ENCODE results near the gene CLN3. TPM values are rescaled to one million over a fixed set of nuclear protein-coding genes. Genes with fewer than 3 reads are reported as not detected.

The CLN3 gene
- total and polyA plus RNA-seq, 2 of the 13 experiments (the other 11 are each of a cell fraction or from before 2014, with no cell fraction given) = 23.4 to 46.8 TPM

DNA sequence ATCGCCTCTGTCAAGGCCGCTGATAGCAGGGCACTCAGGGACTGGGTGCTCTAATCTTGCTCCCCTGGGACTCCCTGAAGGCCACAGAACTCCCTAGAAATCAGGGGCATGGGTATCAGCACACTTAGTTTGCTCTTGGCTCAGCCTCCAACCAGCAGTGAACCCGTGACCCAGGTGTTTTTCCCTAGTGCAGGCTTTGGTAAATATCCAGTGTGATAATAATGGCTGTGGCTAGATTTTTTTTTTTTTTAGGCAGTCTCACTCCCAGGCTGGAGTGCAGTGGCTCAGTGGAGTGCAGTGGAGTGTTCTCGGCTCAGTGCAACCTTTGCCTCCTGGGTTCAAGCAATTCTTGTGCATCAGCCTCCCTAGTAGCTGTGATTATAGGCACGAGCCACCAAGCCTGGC lies 36.6 kb upstream of the CLN3 start (continued):
- TF ChIP-seq LCORL (IDR thresholded peaks at IDR 0.05) (no peak), LCORL (CRISPR knock-in tag; IDR thresholded peaks at IDR 0.05) (peak; percentile 81; the same call in 1 of the 2 replicates), PHF8 (CRISPR knock-in tag; IDR thresholded peaks at IDR 0.05) (no peak), ZNF317 (CRISPR knock-in tag; IDR thresholded peaks at IDR 0.05) (0 out of 2 replicates have a peak, but pooled peaks have one; percentile 14), TGIF2 (CRISPR knock-in tag; IDR thresholded peaks at IDR 0.05) (no peak), ZXDC (CRISPR knock-in tag; IDR thresholded peaks at IDR 0.05) (no peak), ZNF709 (CRISPR knock-in tag; IDR thresholded peaks at IDR 0.05) (no peak), HNRNPL (IDR thresholded peaks at IDR 0.05; ENCODE audit: low read depth, low read length) (no peak), POLR2AphosphoS5 (IDR thresholded peaks at IDR 0.05; ENCODE audit: low read depth, low read length) (no peak), ZNF747 (CRISPR knock-in tag; IDR thresholded peaks at IDR 0.05; ENCODE audit: borderline replicate concordance) (no peak), GLMP (CRISPR knock-in tag; IDR thresholded peaks at IDR 0.05; ENCODE audit: borderline replicate concordance) (no peak), GTF3A (CRISPR knock-in tag; conservative IDR thresholded peaks at IDR 0.05) (no peak), ZNF572 (CRISPR knock-in tag; IDR thresholded peaks at IDR 0.05) (no peak), SIX1 (CRISPR knock-in tag; IDR thresholded peaks at IDR 0.05; ENCODE audit: borderline replicate concordance) (no peak), SAP130 (CRISPR knock-in tag; IDR thresholded peaks at IDR 0.05; ENCODE audit: low read depth) (peak; percentile 46; the same call in 1 of the 2 replicates), ZNF264 (CRISPR knock-in tag; IDR thresholded peaks at IDR 0.05) (no peak), TBX2 (CRISPR knock-in tag; IDR thresholded peaks at IDR 0.05; ENCODE audit: borderline replicate concordance) (peak; percentile 58; the same call in 1 of the 2 replicates), YY1 (IDR thresholded peaks at IDR 0.05; ENCODE audit: insufficient read depth, insufficient replicate concordance, low read depth, low read length) (peak; percentile 14), EP300 (IDR thresholded peaks at IDR 0.05; ENCODE audit: low read depth in 2 of 2, low read length in 2 of 2) (peak in 1 of 2 experiments; percentile 45; a peak in 1 of 4 replicates), EP300 (CRISPR knock-in tag; IDR thresholded peaks at IDR 0.05; ENCODE audit: borderline replicate concordance) (no peak)
- TF ChIP-seq, protein P1, sequence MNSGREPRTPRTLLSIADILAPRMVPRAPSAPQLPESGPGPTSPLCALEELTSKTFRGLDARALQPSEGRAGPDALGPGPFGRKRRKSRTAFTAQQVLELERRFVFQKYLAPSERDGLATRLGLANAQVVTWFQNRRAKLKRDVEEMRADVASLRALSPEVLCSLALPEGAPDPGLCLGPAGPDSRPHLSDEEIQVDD (CRISPR knock-in tag; IDR thresholded peaks at IDR 0.05; ENCODE audit: borderline replicate concordance) = no peak
- TF ChIP-seq, protein P2, sequence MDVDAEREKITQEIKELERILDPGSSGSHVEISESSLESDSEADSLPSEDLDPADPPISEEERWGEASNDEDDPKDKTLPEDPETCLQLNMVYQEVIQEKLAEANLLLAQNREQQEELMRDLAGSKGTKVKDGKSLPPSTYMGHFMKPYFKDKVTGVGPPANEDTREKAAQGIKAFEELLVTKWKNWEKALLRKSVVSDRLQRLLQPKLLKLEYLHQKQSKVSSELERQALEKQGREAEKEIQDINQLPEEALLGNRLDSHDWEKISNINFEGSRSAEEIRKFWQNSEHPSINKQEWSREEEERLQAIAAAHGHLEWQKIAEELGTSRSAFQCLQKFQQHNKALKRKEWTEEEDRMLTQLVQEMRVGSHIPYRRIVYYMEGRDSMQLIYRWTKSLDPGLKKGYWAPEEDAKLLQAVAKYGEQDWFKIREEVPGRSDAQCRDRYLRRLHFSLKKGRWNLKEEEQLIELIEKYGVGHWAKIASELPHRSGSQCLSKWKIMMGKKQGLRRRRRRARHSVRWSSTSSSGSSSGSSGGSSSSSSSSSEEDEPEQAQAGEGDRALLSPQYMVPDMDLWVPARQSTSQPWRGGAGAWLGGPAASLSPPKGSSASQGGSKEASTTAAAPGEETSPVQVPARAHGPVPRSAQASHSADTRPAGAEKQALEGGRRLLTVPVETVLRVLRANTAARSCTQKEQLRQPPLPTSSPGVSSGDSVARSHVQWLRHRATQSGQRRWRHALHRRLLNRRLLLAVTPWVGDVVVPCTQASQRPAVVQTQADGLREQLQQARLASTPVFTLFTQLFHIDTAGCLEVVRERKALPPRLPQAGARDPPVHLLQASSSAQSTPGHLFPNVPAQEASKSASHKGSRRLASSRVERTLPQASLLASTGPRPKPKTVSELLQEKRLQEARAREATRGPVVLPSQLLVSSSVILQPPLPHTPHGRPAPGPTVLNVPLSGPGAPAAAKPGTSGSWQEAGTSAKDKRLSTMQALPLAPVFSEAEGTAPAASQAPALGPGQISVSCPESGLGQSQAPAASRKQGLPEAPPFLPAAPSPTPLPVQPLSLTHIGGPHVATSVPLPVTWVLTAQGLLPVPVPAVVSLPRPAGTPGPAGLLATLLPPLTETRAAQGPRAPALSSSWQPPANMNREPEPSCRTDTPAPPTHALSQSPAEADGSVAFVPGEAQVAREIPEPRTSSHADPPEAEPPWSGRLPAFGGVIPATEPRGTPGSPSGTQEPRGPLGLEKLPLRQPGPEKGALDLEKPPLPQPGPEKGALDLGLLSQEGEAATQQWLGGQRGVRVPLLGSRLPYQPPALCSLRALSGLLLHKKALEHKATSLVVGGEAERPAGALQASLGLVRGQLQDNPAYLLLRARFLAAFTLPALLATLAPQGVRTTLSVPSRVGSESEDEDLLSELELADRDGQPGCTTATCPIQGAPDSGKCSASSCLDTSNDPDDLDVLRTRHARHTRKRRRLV (CRISPR knock-in tag; IDR thresholded peaks at IDR 0.05) = no peak

Measured in HepG2 (cell line).